ENCODE results near the gene ZMYM1.
A peak's percentile ranks its signal among the peaks of the same experiment; 100 is the strongest.
"Not testable (repeated sequence)": the region's sequence is repeated elsewhere in the genome, so short reads cannot be mapped to it uniquely, and the experiment has no call there.

The ZMYM1 gene

GRCh38 chr1:35080171-35080854, 1.1 kb downstream of the ZMYM1 start:
- no peak for DNase-seq

GRCh38 chr1:35085421-35085820, 6.2 kb downstream of the ZMYM1 start:
- DNase-seq = no peak

- no peak for DNase-seq
Measured at GRCh38 chr1:35097224-35097623, 18.0 kb downstream of the ZMYM1 start.

DNA sequence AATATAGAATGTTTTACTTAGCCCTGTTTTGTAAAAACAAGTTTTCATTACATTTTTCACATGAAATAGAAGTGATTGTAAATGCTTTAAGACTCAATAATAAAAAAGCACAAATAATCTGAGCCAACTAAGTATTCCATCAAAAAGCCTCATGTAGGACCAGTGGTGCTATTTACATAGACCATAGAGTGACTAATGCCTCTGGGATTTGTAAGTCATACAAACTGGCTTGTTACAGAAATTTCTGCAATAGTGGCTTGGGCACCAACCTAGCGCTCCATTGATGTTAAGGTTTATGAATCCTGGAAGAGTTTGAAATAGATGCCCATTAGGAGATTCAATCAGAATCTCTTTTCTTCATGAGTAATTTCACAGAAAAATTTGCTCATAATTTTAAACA, 31.9 kb downstream of the ZMYM1 start:
- no peak for DNase-seq

- no peak for DNase-seq
Measured at GRCh38 chr1:35112668-35113067, 33.5 kb downstream of the ZMYM1 start.

DNA sequence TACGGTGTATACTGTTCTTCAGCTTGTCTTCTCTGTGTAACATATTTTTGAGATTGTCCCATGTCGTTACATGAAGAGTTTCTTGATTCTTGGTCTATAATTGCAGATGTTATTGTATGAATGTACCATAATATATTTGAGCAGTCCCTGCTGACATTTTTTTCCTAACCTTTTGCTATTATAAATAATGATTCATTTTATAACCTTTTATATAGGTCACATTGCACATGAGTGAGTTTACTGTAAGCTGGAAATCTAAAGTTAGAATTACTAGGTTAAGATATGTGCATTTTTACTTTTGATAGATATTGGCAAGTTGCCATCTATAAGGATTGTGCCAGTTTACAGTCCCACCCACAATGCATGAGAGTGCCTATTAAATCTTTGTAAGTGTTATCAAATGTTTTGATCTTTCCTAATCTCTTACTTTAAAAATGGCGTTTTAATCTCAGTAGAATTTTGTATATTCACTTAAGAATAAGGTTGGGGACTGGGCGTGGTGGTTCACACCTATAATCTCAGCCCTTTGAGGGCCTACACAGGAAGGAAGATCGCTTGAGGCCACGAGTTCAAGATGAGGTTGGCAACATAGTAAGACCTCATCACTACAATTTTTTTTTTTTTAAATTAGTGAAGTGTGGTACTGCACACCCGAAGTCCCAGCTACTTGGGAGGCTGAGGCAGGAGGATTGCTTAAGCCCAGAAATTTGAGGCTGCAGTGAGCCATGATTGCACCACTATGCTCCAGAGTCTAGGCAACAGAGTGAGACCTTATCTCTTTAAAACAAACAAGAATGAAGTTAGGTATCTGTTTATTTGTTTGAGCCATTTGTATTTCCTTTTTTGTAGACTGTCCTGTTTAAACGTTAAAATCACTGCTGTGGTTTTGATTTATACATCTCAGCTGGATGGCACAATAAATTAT, 36.5 kb downstream of the ZMYM1 start:
- no peak for DNase-seq

GRCh38 chr1:35120458-35121133, 41.4 kb downstream of the ZMYM1 start:
- DNase-seq = no peak

DNA sequence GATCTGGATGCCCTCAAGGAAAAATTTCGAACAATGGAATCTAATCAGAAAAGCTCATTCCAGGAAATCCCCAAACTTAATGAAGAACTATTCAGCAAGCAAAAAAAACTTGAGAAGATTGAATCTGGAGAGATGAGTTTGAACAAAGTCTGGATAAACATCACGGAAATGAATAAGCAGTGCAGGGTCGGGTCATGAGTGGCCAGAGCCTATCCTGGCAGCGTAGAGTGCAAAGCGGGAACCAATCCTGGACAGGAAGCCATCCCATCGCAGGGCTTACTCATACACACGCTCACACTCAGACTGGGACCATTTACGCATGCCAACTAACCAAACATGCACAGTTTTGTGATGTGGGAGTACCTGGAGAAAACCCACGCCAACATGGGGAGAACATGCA, 43.1 kb downstream of the ZMYM1 start:
- no peak for DNase-seq

DNA sequence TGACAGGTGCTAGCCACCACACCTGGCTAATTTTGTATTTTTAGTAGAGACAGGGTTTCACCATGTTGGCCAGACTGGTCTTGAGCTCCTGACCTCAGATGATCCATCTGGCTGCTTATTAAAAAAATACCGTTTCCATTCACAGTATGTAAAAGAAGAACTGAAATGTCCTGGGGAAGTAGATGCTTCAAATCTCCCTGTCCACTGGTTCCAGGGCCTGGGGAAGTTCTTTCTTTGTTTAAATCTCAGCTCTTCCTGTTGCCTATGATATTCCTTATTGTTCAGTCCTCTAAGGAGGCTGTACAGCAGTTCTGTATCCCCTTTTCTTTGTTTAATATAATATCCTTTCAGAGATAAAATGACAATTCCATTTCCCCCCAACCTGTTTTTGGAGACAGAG, 47.4 kb downstream of the ZMYM1 start:
- DNase-seq = peak; percentile 13

DNA sequence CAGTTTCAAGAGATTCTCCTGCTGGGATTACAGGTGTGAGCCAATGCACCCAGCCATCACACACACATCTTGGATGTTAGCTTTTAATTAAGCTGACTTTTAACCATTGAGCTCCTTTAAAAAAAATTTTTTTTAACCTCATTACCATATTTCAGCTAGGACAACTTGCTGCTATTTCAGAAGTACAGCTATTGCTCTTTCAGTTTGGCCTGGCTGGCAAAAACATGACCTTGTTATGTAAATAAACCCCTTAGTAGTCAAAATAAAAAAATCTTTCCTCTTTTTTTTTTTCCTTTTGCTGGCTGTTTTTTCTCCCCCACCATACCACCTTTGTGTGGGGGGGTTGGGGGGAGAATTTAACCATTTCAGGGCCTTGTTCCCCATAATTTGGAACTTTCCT, 49.9 kb downstream of the ZMYM1 start:
- no peak for DNase-seq

- no peak for DNase-seq
Measured at GRCh38 chr1:35136780-35137179, 57.6 kb downstream of the ZMYM1 start.

GRCh38 chr1:35137590-35137989, 58.4 kb downstream of the ZMYM1 start:
- DNase-seq = not testable (repeated sequence)

DNA sequence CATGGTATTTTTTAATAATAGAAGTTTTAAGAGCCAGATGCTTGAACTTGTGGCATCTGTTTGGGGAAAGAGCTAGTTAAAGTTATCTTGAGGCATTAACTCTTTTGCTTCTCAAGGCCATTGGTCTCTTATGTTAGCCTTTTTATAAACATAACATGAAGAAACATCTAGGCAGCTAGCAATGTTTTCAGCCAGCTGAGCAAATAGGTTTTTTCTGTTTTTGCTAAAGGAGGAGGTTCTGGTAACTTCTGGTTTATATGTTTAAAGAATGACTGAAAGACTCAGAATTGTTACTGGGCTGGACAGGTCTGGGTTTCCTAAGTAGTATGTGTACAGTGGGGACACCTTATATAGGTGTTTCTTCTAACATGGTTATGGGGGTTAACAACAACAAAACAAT, 63.1 kb downstream of the ZMYM1 start:
- DNase-seq = not testable (repeated sequence)

DNA sequence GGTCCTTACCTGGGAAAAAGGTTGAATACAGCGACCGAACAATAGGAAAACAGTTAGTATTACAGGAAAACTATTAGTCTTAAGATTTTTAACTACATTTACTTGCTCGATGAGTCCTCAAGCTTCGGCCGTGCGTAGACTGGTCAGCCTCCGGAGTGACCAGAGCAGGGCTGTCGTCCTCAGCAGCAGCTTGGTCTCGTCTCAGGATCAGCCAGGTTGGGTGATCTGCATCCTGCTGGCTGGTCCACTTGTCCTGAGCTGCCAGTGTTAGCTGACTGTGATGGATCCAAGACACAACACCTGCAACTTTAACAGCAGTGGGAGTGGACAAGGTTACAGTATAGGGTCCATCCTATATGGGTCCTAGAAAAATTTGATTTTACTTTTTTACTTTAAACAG, 63.5 kb downstream of the ZMYM1 start:
- DNase-seq = not testable (repeated sequence)

DNA sequence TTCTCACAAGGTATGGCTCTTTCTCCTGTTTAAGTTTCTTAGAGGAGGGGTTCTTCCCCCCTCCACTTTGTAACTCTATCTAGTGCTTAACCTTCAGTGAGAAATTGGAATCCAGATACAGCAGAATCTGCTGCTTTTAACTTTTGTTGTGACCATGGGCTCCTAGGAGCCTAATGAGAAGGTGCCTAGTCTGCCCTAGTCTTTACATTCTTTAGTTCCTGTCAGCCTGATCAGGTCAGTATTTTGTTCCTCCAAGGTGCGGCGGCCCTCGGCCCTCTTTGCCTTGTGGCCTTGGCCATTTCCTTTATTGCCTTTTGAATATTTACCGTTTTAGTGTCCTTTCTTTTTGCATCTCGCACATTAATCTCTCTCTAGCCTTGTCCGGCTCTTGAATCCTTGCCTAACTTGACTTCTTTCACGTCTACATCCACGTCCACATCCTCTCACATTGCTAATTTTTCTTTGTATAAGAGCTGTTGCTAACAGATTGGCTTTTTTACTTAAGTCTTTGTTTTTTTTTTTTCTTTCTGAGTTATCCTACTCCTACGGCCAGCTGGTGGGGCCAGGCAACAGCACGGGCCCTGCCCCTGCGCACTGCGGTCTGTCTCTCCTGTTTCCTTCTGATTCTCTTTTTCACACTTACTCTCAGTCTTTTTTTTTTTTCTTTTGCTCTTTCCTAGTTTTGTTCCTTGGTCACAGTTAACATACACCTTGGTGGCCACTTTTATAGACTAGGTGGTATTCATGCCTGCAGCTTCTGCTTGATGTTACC, 64.7 kb downstream of the ZMYM1 start:
- no peak for DNase-seq

GRCh38 chr1:35145892-35146549, 66.8 kb downstream of the ZMYM1 start:
- not testable (repeated sequence) for DNase-seq

DNA sequence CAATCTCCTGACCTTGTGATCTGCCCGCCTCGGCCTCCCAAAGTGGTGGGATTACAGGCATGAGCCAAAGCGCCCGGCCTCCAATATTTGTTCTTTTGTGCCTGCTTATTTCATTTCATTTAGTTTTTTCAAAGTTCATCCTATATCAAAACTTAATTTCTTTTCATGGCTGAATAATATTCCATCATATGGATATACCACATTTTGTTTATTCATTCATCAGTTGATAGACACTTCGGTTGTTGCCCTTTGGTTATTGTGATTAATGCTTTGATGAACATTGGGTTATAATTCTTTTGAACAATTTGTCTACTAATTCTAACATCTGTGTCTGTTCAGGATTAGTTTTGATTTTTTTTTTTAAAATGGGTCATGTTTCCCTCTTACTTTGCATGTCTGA, 72.0 kb downstream of the ZMYM1 start:
- DNase-seq = no peak

GRCh38 chr1:35164893-35165292, 85.7 kb downstream of the ZMYM1 start:
- no peak for DNase-seq
